ENCODE data around the gene ANKRD9. TPM values are rescaled to one million over a fixed set of nuclear protein-coding genes. Genes with fewer than 3 reads are reported as not detected.

Gene ANKRD9
- total and polyA plus RNA-seq, 2 of the 13 experiments (the other 11 are each of a cell fraction or from before 2014, with no cell fraction given): 10.0 to 15.0 TPM

- TF ChIP-seq YEATS4 (CRISPR knock-in tag; IDR thresholded peaks at IDR 0.05; ENCODE audit: borderline replicate concordance) (peak; percentile 52; the same call in 1 of the 2 replicates), NCOA1 (CRISPR knock-in tag; IDR thresholded peaks at IDR 0.05) (no peak; the same call in 1 of the 2 replicates), NONO (IDR thresholded peaks at IDR 0.05) (no peak), NONO (CRISPR knock-in tag; conservative IDR thresholded peaks at IDR 0.05) (peak; percentile 68; the same call in 1 of the 2 replicates), ZNF24 (IDR thresholded peaks at IDR 0.05) (no peak), ARID2 (CRISPR knock-in tag; IDR thresholded peaks at IDR 0.05; ENCODE audit: borderline replicate concordance) (no peak), UBTF (CRISPR knock-in tag; IDR thresholded peaks at IDR 0.05) (peak; percentile 57; the same call in 1 of the 2 replicates), SKI (IDR thresholded peaks at IDR 0.05; ENCODE audit: partially characterized antibody) (peak; percentile 73), NR2F6 (IDR thresholded peaks at IDR 0.05) (no peak), NR2F6 (CRISPR knock-in tag; IDR thresholded peaks at IDR 0.05) (peak; percentile 49; the same call in 1 of the 2 replicates), FOXK1 (CRISPR knock-in tag; IDR thresholded peaks at IDR 0.05; ENCODE audit: borderline replicate concordance, low read depth) (no peak; the same call in 1 of the 2 replicates), ZNF724P (CRISPR knock-in tag; IDR thresholded peaks at IDR 0.05; ENCODE audit: borderline replicate concordance) (peak; percentile 58; the same call in 1 of the 2 replicates), ZNF44 (CRISPR knock-in tag; IDR thresholded peaks at IDR 0.05) (no peak; the same call in 1 of the 2 replicates), SMAD1 (CRISPR knock-in tag; IDR thresholded peaks at IDR 0.05; ENCODE audit: borderline replicate concordance, low read depth) (peak; percentile 62; the same call in 1 of the 2 replicates), SALL1 (CRISPR knock-in tag; IDR thresholded peaks at IDR 0.05) (peak; percentile 71), ZKSCAN8 (CRISPR knock-in tag; IDR thresholded peaks at IDR 0.05; ENCODE audit: borderline replicate concordance) (peak; percentile 81; the same call in 1 of the 2 replicates), ZNF335 (CRISPR knock-in tag; IDR thresholded peaks at IDR 0.05) (no peak), RBM39 (IDR thresholded peaks at IDR 0.05; ENCODE audit: low read depth, low read length, poor library complexity, severe bottlenecking) (no peak), FOXP1 (IDR thresholded peaks at IDR 0.05) (no peak), FOXP1 (CRISPR knock-in tag; IDR thresholded peaks at IDR 0.05) (0 out of 2 replicates have a peak, but pooled peaks have one; percentile 15), ZNF264 (CRISPR knock-in tag; IDR thresholded peaks at IDR 0.05) (no peak), GATA4 (IDR thresholded peaks at IDR 0.05; ENCODE audit: borderline replicate concordance, low read depth) (peak; percentile 46; the same call in 1 of the 2 replicates), ZNF33B (CRISPR knock-in tag; IDR thresholded peaks at IDR 0.05) (peak; percentile 70; the same call in 1 of the 2 replicates), MXD1 (CRISPR knock-in tag; IDR thresholded peaks at IDR 0.05) (peak; percentile 45; the same call in 1 of the 2 replicates), SIN3B (IDR thresholded peaks at IDR 0.05; ENCODE audit: low read length) (no peak), ZSCAN9 (CRISPR knock-in tag; IDR thresholded peaks at IDR 0.05; ENCODE audit: borderline replicate concordance) (peak; percentile 24; the same call in 1 of the 2 replicates), ZNF547 (CRISPR knock-in tag; IDR thresholded peaks at IDR 0.05) (peak; percentile 26; the same call in 1 of the 2 replicates)
- TF ChIP-seq, protein P1, sequence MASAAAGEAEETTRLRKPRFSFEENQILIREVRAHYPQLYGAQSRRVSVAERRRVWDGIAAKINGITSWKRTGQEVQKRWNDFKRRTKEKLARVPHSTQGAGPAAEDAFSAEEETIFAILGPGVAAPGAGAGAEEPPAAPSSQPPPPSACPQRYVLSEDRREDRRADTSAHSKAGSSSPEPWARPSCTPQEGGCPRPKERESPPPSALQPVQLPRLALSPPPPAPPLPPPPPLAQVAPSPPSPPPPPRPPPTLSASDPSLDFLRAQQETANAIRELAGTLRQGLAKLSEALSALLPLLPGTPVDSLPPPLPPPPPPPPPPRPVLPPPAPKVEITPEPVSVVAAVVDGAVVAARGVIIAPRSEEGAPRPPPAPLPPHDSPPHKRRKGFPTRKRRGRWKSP (CRISPR knock-in tag; IDR thresholded peaks at IDR 0.05): peak; percentile 13; the same call in 1 of the 2 replicates
These were observed 15.1 kb upstream of the ANKRD9 start (continued) for GRCh38 chr14:102524451-102525218.
